Lung microvascular endothelial cell (primary cell): ENCODE results near the gene DMBT1. TPM values are rescaled to one million over a fixed set of nuclear protein-coding genes. Genes with fewer than 3 reads are reported as not detected.
A peak's percentile ranks its signal among the peaks of the same experiment; 100 is the strongest.
"Not testable (repeated sequence)": the region's sequence is repeated elsewhere in the genome, so short reads cannot be mapped to it uniquely, and the experiment has no call there.

ENCODE experiments used
- DNase-seq, 2 donors: peaks; one replicate each; pipeline versions ENCODE4 v3.0.0 to v3.0.0-alpha.2; 2010; ENCODE audit warnings: low read depth in 2 of 2
- total RNA-seq: library from RNA; depleted of rRNA; stranded (reverse); fragments of >200 nt; gene quantifications from 2 replicates; pipeline ENCODE4 v1.2.1, GENCODE V29; 2014

The DMBT1 gene
- total RNA-seq, 1 donor from 2014 or later: not detected

- DNase-seq: no peak
Measured at GRCh38 chr10:122577311-122577885, 16.8 kb downstream of the DMBT1 start.

GRCh38 chr10:122586070-122586469 lies 25.5 kb downstream of the DMBT1 start:
- DNase-seq: not testable (repeated sequence)

DNA sequence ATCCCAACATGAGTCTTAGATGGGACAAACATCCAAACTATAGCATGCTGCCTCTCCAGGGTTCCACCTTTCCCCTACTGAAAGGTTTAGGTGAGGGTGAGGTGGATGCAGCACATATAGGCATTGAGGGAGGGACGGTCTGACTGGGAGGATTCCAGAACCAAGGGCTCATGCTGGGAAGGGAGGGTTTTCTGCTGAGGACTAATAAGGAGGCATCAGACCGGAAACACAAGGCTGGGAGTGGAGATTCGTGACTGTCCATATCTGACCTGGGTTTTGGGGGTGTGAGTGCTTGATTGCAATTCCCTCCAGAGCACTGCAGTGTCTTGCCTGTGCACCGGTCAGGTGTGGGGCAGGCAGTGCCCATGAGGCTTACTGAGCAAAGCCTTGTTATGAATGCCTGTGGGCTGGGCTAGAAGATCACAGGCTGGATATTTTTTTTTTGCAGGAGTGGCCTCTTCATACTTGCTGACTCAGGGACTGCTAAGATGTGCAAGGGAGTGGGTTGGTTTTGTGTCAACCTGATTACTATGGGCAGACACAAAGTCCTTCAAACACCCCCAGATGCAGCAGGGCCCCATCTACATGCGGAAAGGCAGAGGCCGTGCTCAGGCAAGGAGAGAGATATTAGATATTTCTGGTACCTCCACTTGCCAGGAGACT lies 26.7 kb downstream of the DMBT1 start:
- DNase-seq: no peak

DNA sequence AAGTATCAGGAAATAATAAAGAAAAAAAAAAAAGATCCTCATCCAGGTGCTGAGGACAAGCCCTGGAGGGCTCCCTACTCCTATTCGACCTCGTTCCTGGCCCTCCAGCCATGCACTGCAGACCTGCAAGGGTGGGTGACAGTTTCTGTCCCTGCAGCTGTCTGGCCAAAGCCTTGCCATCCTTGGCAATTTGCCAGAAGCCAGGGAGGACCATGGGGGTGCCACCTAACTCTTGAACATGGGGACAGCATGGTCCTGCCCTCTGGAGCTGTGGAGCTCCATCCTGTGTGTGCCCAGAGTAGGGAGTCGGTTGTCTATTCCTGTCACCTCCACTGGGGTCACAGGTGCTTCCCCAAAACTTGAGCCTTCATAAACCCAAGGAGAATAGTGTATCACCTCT lies 27.8 kb downstream of the DMBT1 start:
- no peak for DNase-seq

GRCh38 chr10:122590153-122590552 lies 29.6 kb downstream of the DMBT1 start:
- no peak for DNase-seq

GRCh38 chr10:122591736-122592135 lies 31.2 kb downstream of the DMBT1 start:
- DNase-seq: no peak

DNA sequence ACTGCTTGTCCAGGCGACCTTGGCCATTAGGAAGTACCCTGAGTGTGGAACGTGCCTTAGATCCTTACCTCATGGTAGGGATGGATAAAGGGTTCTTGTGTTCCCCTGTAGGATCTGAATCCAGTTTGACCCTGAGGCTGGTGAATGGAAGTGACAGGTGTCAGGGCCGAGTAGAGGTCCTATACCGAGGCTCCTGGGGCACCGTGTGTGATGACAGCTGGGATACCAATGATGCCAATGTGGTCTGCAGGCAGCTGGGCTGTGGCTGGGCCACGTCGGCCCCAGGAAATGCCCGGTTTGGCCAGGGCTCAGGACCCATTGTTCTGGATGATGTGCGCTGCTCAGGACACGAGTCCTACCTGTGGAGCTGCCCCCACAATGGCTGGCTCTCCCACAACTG lies 31.6 kb downstream of the DMBT1 start:
- DNase-seq: no peak

GRCh38 chr10:122617476-122618270 lies 57.1 kb downstream of the DMBT1 start:
- DNase-seq: no peak

GRCh38 chr10:122618461-122619165 lies 58.1 kb downstream of the DMBT1 start:
- no peak for DNase-seq

DNA sequence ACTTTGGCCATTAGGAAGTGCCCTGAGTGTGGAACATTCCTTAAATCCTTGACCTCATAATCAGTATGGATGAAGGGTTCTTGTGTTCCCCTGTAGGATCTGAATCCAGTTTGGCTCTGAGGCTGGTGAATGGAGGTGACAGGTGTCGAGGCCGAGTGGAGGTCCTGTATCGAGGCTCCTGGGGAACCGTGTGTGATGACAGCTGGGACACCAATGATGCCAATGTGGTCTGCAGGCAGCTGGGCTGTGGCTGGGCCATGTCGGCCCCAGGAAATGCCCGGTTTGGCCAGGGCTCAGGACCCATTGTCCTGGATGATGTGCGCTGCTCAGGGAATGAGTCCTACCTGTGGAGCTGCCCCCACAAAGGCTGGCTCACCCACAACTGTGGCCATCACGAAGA lies 60.4 kb downstream of the DMBT1 start:
- not testable (repeated sequence) for DNase-seq

GRCh38 chr10:122624546-122624945 lies 64.0 kb downstream of the DMBT1 start:
- DNase-seq: no peak

GRCh38 chr10:122630526-122630925 lies 70.0 kb downstream of the DMBT1 start:
- no peak for DNase-seq

DNA sequence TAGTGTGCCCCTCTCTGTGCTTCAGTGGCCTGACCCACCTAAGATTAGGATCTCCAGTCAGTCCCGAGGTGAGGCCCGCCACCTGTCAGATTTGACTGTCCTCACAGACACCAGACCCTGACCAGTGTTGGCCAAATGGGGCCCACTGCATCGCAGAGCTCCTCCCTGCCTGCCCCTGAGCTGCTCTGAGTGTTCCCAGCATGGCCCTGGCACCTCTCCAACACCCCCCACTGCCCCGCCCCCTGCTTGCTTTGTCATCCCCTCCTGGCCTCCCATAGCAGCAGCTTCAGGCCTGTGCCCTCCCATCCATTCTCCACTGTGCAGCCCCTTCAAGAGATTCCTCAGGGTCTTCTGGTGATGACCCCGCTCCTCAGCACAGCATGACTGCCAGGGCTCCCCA lies 71.5 kb downstream of the DMBT1 start:
- DNase-seq: no peak

- no peak for DNase-seq
Measured at GRCh38 chr10:122632576-122632975, 72.0 kb downstream of the DMBT1 start.

- no peak for DNase-seq
Measured at GRCh38 chr10:122636953-122637352, 76.4 kb downstream of the DMBT1 start.

DNA sequence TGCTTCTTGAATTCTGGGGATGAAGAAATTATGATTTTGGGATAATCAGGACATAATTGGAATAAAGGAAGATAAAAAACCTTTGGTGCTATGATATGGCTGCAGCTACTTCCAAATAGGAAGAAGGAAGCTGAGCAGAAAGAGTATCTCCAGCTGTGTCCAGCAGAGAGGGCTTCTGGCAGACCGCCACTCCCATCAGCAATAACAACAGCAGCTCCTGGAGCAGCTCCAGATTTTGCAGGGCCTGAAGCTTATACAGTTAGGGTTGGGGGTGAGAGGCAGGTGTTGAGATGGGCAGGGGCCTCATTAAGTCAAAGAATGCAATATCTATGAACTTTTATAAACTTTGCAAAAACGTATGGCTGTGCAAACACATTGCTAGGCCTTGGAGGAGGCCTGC lies 76.8 kb downstream of the DMBT1 start:
- DNase-seq: peak in 1 of 2 donors; percentile 16

GRCh38 chr10:122638106-122638505 lies 77.6 kb downstream of the DMBT1 start:
- no peak for DNase-seq

DNA sequence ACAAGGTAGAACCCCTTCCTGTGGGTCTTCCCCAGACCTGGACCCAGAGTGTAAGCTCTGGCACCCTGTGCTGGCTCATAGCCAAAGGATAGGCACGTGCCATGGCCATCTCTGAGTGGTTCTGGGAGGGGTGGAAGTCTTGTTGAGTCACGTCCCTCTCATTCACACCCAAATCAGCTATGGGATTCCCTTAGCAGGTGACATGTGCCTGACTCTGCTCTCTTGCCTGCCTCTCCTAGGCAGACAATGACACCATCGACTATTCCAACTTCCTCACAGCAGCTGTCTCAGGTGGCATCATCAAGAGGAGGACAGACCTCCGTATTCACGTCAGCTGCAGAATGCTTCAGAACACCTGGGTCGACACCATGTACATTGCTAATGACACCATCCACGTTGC lies 79.2 kb downstream of the DMBT1 start:
- DNase-seq: no peak

GRCh38 chr10:122640921-122641320 lies 80.4 kb downstream of the DMBT1 start:
- DNase-seq: no peak

GRCh38 chr10:122642726-122643605 lies 82.4 kb downstream of the DMBT1 start:
- no peak for DNase-seq

- no peak for DNase-seq
Measured at GRCh38 chr10:122643931-122644534, 83.5 kb downstream of the DMBT1 start.
